Esophagus muscularis mucosa (tissue), 4 donors: ENCODE measurements around the gene CDC25B.
"Not testable (repeated sequence)": the region's sequence is repeated elsewhere in the genome, so short reads cannot be mapped to it uniquely, and the experiment has no call there.

ENCODE experiments used
- EP300 ChIP-seq: sonication (generic); formaldehyde crosslinking; IDR thresholded peaks from one replicate; pipeline ENCODE4 v1.6.1; 2017; ENCODE audit warnings: antibody characterized with exemption
- POLR2A ChIP-seq: fragments of 450-650 bp; IDR thresholded peaks from one replicate; pipeline ENCODE4 v1.6.1; 2017; ENCODE audit warnings: antibody characterized with exemption, moderate library complexity, mild to moderate bottlenecking, low read depth
- TF ChIP-seq, protein P1 (sequence below), 3 experiments: fragments of 200-600 bp in 2 of 3; fragments of 450-650 bp in 1 of 3; sonication (generic) in 2 of 3; IDR thresholded peaks; one replicate each; pipeline ENCODE4 v1.5.1; 2017 to 2019; ENCODE audit warnings: antibody characterized with exemption in 3 of 3, mild to moderate bottlenecking in 2 of 3, moderate library complexity in 1 of 3

DNA sequence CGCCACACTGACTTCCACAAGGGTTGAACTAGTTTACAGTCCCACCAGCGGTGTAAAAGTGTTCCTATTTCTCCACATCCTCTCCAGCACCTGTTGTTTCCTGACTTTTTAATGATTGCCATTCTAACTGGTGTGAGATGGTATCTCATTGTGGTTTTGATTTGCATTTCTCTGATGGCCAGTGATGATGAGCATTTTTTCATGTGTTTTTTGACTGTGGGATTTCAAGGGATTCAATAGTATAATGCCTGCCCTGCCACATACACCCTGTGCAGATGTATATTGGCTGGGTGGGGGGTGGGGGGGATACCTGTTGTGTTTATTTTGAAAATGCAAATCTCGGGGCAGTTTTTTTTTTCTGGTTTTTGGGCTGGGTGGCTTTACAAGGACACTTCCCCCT lies 1.9 kb upstream of the CDC25B start:
- not testable (repeated sequence) for TF ChIP-seq POLR2A, EP300
- TF ChIP-seq, protein P1, sequence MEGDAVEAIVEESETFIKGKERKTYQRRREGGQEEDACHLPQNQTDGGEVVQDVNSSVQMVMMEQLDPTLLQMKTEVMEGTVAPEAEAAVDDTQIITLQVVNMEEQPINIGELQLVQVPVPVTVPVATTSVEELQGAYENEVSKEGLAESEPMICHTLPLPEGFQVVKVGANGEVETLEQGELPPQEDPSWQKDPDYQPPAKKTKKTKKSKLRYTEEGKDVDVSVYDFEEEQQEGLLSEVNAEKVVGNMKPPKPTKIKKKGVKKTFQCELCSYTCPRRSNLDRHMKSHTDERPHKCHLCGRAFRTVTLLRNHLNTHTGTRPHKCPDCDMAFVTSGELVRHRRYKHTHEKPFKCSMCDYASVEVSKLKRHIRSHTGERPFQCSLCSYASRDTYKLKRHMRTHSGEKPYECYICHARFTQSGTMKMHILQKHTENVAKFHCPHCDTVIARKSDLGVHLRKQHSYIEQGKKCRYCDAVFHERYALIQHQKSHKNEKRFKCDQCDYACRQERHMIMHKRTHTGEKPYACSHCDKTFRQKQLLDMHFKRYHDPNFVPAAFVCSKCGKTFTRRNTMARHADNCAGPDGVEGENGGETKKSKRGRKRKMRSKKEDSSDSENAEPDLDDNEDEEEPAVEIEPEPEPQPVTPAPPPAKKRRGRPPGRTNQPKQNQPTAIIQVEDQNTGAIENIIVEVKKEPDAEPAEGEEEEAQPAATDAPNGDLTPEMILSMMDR (IDR thresholded peaks at IDR 0.05): not testable (repeated sequence)
